SK-N-SH (cell line): Measurements from ENCODE around the gene MAP2K7. TPM values are rescaled to one million over a fixed set of nuclear protein-coding genes. Genes with fewer than 3 reads are reported as not detected.
A peak's percentile ranks its signal among the peaks of the same experiment; 100 is the strongest.

Experiments
- CTCF ChIA-PET: fragments of 300-600, 350-600 bp; formaldehyde crosslinking; extraction: SDS; loops from one replicate; lab custom pipeline; 2021; lab: Yijun Ruan, JAX
- POLR2A ChIA-PET: fragments of 350-600 bp; sonication (Branson Sonifier 250); formaldehyde crosslinking; extraction: SDS; loops from one replicate; lab custom pipeline; 2020; ENCODE audit warnings: antibody characterized with exemption, inconsistent platforms; lab: Yijun Ruan, JAX
- DNase-seq: peaks from one replicate; pipeline ENCODE4 v3.0.0; 2012
- H2AFZ ChIP-seq: fragments of 200-600 bp; sonication (generic); 2 replicates; pipeline ENCODE4 v1.8.1; 2016; ENCODE audit warnings: antibody characterized with exemption, mild to moderate bottlenecking, low read depth
- H3F3A ChIP-seq: fragments of 200-600 bp; sonication (generic); replicated peaks from 2 replicates; pipeline ENCODE3; 2016; ENCODE audit warnings: antibody characterized with exemption, mild to moderate bottlenecking; ENCODE audit not compliant: insufficient read depth
- H3K27ac ChIP-seq, 2 experiments: fragments of 200-500 bp in 1 of 2; fragments of 200-600 bp in 1 of 2; sonication (Bioruptor generic) in 1 of 2; sonication (generic), shearing (Covaris generic) in 1 of 2; 2 replicates each; pipeline versions ENCODE4 v1.5.1 to v1.6.1; 2014 to 2016; ENCODE audit warnings: low read depth in 2 of 2, inconsistent platforms in 1 of 2, low read length in 1 of 2, mild to moderate bottlenecking in 1 of 2, mixed read lengths in 1 of 2
- H3K27me3 ChIP-seq: fragments of 200-600 bp; sonication (generic), shearing (Covaris generic); 2 replicates; pipeline ENCODE4 v1.6.1; 2016; ENCODE audit warnings: mixed run types; ENCODE audit not compliant: insufficient read depth
- H3K36me3 ChIP-seq, 2 experiments: fragments of 200-500 bp in 1 of 2; fragments of 200-600 bp in 1 of 2; sonication (Bioruptor generic) in 1 of 2; sonication (generic) in 1 of 2; replicated peaks in 1 of 2; 2 replicates each; pipeline versions ENCODE3 to v1.5.1; 2014 to 2016; ENCODE audit warnings: low read length in 1 of 2, mild to moderate bottlenecking in 1 of 2; ENCODE audit not compliant: insufficient read depth in 2 of 2, control insufficient read depth in 1 of 2
- H3K4me1 ChIP-seq, 2 experiments: fragments of 200-500 bp in 1 of 2; fragments of 200-600 bp in 1 of 2; sonication (Bioruptor generic) in 1 of 2; sonication (generic), shearing (Covaris generic) in 1 of 2; 2 replicates each; pipeline versions ENCODE4 v1.5.1 to v1.6.1; 2014 to 2016; ENCODE audit warnings: low read depth in 1 of 2, low read length in 1 of 2, mixed run types in 1 of 2; ENCODE audit not compliant: insufficient read depth in 2 of 2, control insufficient read depth in 1 of 2
- H3K4me2 ChIP-seq: fragments of 200-600 bp; sonication (generic), shearing (Covaris generic); 2 replicates; pipeline ENCODE4 v1.6.1; 2017; ENCODE audit warnings: mixed run types
- H3K4me3 ChIP-seq, 2 experiments: fragments of 200-500 bp in 1 of 2; fragments of 200-600 bp in 1 of 2; sonication (Bioruptor generic) in 1 of 2; sonication (generic), shearing (Covaris generic) in 1 of 2; 2 replicates each; pipeline versions ENCODE4 v1.5.1 to v1.8.1; 2014 to 2016; ENCODE audit warnings: low read depth in 2 of 2, inconsistent platforms in 1 of 2, low read length in 1 of 2, mild to moderate bottlenecking in 1 of 2, mixed read lengths in 1 of 2, moderate library complexity in 1 of 2
- H3K79me2 ChIP-seq: fragments of 200-600 bp; sonication (generic); 2 replicates; pipeline ENCODE4 v1.8.1; 2017; ENCODE audit warnings: mild to moderate bottlenecking; ENCODE audit not compliant: insufficient read depth
- H3K9ac ChIP-seq: fragments of 200-600 bp; sonication (generic); 2 replicates; pipeline ENCODE4 v1.6.1; 2017; ENCODE audit warnings: mixed run types
- H3K9me2 ChIP-seq: fragments of 200-600 bp; sonication (generic); 2 replicates; pipeline ENCODE4 v1.6.1; 2017; ENCODE audit warnings: mixed run types
- H3K9me3 ChIP-seq: fragments of 200-600 bp; sonication (generic); 2 replicates; pipeline ENCODE4 v1.6.1; 2017; ENCODE audit warnings: mixed run types, mild to moderate bottlenecking, moderate library complexity
- H4K20me1 ChIP-seq: fragments of 200-600 bp; sonication (generic); 2 replicates; pipeline ENCODE4 v1.6.1; 2017; ENCODE audit warnings: mild to moderate bottlenecking, mixed run types; ENCODE audit not compliant: insufficient read depth
- CHD2 ChIP-seq: fragments of 150-350 bp; IDR thresholded peaks from 2 replicates; pipeline ENCODE4 v1.6.1; 2018; ENCODE audit warnings: low read length; ENCODE audit not compliant: partially characterized antibody
- CTCF ChIP-seq: fragments of 200-600 bp; sonication (generic); IDR thresholded peaks from 2 replicates; pipeline ENCODE4 v1.6.1; 2017; ENCODE audit warnings: antibody characterized with exemption, mild to moderate bottlenecking, moderate library complexity
- ELF1 ChIP-seq: IDR thresholded peaks from 2 replicates; pipeline ENCODE4 v1.4.0; 2012
- FOSL2 ChIP-seq: IDR thresholded peaks from 2 replicates; pipeline ENCODE4 v1.4.0; 2012; ENCODE audit warnings: low read depth, mild to moderate bottlenecking, moderate library complexity, borderline replicate concordance
- FOXJ3 ChIP-seq: sonication (generic); formaldehyde crosslinking; IDR thresholded peaks from 2 replicates; pipeline ENCODE4 v1.5.1; 2020; ENCODE audit warnings: mild to moderate bottlenecking, missing genetic modification reagents
- GABPA ChIP-seq: IDR thresholded peaks from 2 replicates; pipeline ENCODE4 v1.4.0; 2012; ENCODE audit warnings: low read depth, mild to moderate bottlenecking
- MEF2A ChIP-seq: IDR thresholded peaks from 2 replicates; pipeline ENCODE4 v1.4.0; 2012; ENCODE audit warnings: low read depth, borderline replicate concordance
- NFIC ChIP-seq: IDR thresholded peaks from 2 replicates; pipeline ENCODE4 v1.4.0; 2012; ENCODE audit warnings: borderline replicate concordance
- PBX3 ChIP-seq: IDR thresholded peaks from 2 replicates; pipeline ENCODE4; 2012
- RAD21 ChIP-seq: IDR thresholded peaks from 2 replicates; pipeline ENCODE4 v1.6.1; 2012; ENCODE audit warnings: mild to moderate bottlenecking, low read length
- RFX5 ChIP-seq: IDR thresholded peaks from 2 replicates; pipeline ENCODE4 v1.6.1; 2012; ENCODE audit warnings: mild to moderate bottlenecking, improper control_type of control experiment, low read length
- SIN3A ChIP-seq: IDR thresholded peaks from 2 replicates; pipeline ENCODE4 v1.6.1; 2012; ENCODE audit warnings: low read depth, mild to moderate bottlenecking, low read length, moderate library complexity, borderline replicate concordance
- TAF1 ChIP-seq: IDR thresholded peaks from 2 replicates; pipeline ENCODE4 v1.6.1; 2012; ENCODE audit warnings: low read depth, mild to moderate bottlenecking, low read length, moderate library complexity, borderline replicate concordance
- TEAD4 ChIP-seq: IDR thresholded peaks from 2 replicates; pipeline ENCODE4 v1.4.0; 2012; ENCODE audit warnings: mild to moderate bottlenecking, borderline replicate concordance; ENCODE audit not compliant: insufficient read depth
- ZBTB33 ChIP-seq: IDR thresholded peaks from 2 replicates; pipeline ENCODE4 v1.4.0; 2012; ENCODE audit warnings: low read depth, borderline replicate concordance
- WGBS: methylation state at CpG from one replicate; pipeline ENCODE4 v1.1.6; 2017; ENCODE audit warnings: low lambda C conversion rate; 5-methylcytosine and 5-hydroxymethylcytosine counted together
- polyA plus RNA-seq, 3 experiments: library from polyadenylated mRNA; depleted of rRNA; stranded (reverse); fragments of >200 nt; gene quantifications; 2 replicates each; pipeline ENCODE4 v1.2.3, GENCODE V29; 2012

Gene MAP2K7
- polyA plus RNA-seq, 1 of the 3 experiments (the other 2 are of a cell fraction), result 13.0 TPM

- Histone ChIP-seq H3K4me1 (peaks cover 0 to 19% of the 10 kb centered on the region in 2 experiments; a peak in 2 of 4 replicates), H3K9me2 (no peaks in the 10 kb centered on the region), H3F3A (no peaks in the 10 kb centered on the region), H3K4me2 (peak overlapping the region; percentile 92), H3K9me3 (no peaks in the 10 kb centered on the region), H3K27ac (peak overlapping the region; percentile 68 to 89; a peak in 3 of 4 replicates), H3K9ac (peak overlapping the region; percentile 76), H4K20me1 (peaks cover 31% of the 10 kb centered on the region), H3K4me3 (peak overlapping the region; percentile 70 to 72), H3K36me3 (peaks cover 0 to 3% of the 10 kb centered on the region in 2 experiments), H3K27me3 (no peaks in the 10 kb centered on the region), H3K79me2 (peaks cover 37% of the 10 kb centered on the region), H2AFZ (peak overlapping the region; percentile 93)
- 20% methylated on average over 18 of the region's 20 CpGs for whole genome bisulfite sequencing
- CTCF ChIA-PET, result interaction anchor here (0.8 to 2.3 kb wide), 6 partner anchors 14 to 49 kb away, joined by 3 to 26 read pairs (median 4); partner anchors contain the start of genes LRRC8E and SNAPC2
- TF ChIP-seq TEAD4 (no peak), MEF2A (no peak), TAF1 (no peak), SIN3A (no peak), FOSL2 (no peak), ZBTB33 (no peak), RFX5 (no peak), ELF1 (no peak), RAD21 (no peak), PBX3 (no peak), CHD2 (no peak), GABPA (no peak), CTCF (no peak), NFIC (no peak), FOXJ3 (CRISPR knock-in tag) (no peak)
- no peak for DNase-seq
- POLR2A ChIA-PET, result interaction anchor here (0.7 to 1.6 kb wide), 3 partner anchors 13 to 40 kb away, joined by 4 to 8 read pairs (median 6); partner anchors contain the start of gene SNAPC2
These were observed 857 bp upstream of the MAP2K7 start for GRCh38 chr19:7902796-7903243.
